ENCODE results near the gene PCDH11X.
"Not testable (repeated sequence)": the region's sequence is repeated elsewhere in the genome, so short reads cannot be mapped to it uniquely, and the experiment has no call there.

PCDH11X gene

GRCh38 chrX:91779135-91779534 lies at the start of gene PCDH11X:
TSS of gene PCDH11X (plus strand) at chrX:91779375. CDS start at chrX:91835505, 56,130 bp downstream.
- DNase-seq = not testable (repeated sequence)

GRCh38 chrX:91747446-91747845 lies 31.7 kb upstream of the PCDH11X start:
- DNase-seq = not testable (repeated sequence)

GRCh38 chrX:91753022-91753421 lies 26.2 kb upstream of the PCDH11X start:
- DNase-seq = not testable (repeated sequence)

DNA sequence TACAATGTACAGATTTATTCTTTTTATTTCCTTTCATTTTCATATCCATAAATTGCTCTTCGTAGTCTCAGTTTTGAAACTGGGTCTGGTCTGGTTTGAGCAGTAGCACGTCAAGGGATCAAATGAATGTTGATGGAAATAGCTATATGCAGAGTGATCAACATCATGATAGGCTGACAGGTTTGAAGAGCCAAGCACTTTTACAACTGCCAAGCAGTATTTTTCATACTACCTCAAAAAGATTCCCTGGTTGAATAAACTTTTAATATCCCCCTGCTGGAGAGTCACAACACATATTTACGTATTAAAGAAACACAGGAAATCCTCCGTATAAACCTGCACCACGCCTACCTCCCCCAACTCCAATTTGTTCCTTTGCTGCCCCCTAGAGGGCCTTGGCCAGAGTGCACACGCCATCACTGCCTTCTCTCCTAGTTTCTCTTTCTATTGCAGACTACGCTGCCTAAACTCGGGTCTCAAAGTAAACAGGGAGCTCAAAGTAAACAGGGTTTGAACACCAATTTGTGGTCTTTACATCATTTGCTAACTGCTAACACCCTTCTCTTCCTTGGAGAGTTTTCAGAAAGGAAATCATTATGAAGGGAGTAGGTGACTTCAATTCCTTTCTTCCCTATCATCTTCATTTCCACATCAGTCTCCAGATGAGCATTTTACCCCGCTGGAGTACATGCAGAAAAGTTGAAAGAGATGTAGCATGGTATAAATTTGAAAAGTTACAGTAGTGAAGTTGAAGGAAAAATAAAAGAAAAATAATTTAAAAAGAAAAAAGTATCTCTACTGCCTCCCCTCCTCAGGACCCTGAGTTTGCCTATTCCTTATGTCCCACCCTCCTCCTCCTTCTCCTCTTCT lies 8.3 kb upstream of the PCDH11X start:
- not testable (repeated sequence) for DNase-seq

- not testable (repeated sequence) for DNase-seq
These were observed 5.2 kb upstream of the PCDH11X start for GRCh38 chrX:91773943-91774342.

DNA sequence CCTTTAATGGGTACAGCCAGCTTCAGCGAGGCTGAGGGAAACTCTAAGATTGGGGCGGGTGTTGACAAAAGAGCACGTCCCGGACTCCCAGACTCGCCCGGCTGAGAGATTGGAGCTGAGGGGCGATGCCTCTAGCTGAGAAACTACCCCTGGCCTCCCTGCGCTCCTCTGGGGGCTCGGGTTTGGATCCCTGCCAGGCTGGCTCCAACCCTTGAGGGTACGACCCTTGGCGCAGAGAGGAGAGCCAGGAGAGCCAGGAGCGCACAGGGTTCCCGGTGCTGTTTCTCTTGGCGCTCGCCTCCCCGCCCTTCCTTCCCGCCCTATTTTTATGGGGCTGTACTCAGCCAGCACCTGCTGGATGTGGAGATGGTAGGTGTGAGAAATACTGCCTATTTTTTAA lies 833 bp downstream of the PCDH11X start:
- DNase-seq = not testable (repeated sequence)

GRCh38 chrX:91780698-91781097 lies 1.5 kb downstream of the PCDH11X start:
- DNase-seq = not testable (repeated sequence)

GRCh38 chrX:91781553-91782298 lies 2.6 kb downstream of the PCDH11X start:
- not testable (repeated sequence) for DNase-seq

DNA sequence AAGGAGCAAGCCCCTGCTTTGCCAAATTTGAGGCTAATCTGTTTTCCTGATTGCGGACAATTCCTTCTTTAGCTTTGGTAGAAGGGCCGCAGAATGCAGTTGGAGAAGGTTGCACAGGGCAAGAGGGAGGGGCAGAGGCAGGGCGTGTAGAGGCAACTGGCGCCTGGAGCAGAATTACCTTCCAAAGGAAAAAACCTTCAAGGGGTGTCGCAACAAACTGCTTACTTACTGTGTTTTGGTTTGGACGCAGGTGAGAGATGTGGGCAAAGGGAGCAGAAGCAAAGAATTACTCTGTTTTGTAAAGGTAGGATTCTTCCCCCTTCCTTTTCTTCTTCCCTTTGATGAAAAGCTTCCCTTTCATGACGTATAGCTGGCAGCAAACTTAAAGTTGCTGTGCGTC lies 3.6 kb downstream of the PCDH11X start:
- DNase-seq = not testable (repeated sequence)

DNA sequence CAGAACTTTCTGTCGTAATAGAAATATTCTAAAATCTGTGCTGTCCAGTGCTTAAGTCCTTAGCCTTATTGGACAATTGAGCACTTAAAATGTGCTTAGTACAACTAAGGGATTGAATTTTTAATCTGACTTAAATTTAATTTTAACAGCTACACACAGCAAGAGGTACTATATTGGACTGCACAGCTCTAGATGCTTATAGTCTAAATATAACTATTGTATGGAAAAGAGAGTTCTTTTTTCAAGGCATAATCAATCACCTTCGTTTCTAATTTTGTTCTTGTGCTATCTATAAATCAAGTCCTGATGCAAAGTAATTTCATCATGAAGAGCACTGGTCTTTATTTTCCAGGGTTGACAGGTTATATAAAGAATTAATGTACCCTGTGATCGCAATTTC lies 38.4 kb downstream of the PCDH11X start:
- DNase-seq = not testable (repeated sequence)

DNA sequence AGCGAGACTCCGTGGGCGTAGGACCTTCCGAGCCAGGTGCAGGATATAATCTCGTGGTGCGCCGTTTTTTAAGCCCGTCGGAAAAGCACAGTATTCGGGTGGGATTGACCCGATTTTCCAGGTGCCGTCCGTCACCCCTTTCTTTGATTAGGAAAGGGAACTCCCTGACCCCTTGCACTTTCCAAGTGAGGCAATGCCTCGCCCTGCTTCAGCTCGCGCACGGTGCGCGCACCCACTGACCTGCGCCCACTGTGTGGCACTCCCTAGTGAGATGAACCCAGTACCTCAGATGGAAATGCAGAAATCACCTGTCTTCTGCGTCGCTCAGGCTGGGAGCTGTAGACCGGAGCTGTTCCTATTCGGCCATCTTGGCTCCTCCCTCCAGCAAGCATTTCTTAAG lies 46.1 kb downstream of the PCDH11X start:
- DNase-seq = not testable (repeated sequence)

All from suppressor macrophage treated with lipopolysaccharide for 4 hours (primary cell).